PFSK-1 (cell line): ENCODE results near the gene KIAA0825.

Experiments
- POLR2AphosphoS5 ChIP-seq: IDR thresholded peaks from 2 replicates; pipeline ENCODE4 v1.6.1; 2012; ENCODE audit warnings: low read depth, mild to moderate bottlenecking, control low read depth, low read length, moderate library complexity
- TF ChIP-seq, protein P1 (sequence below), 2 experiments: IDR thresholded peaks; 2 replicates each; pipeline versions ENCODE4 v1.6.1 to v1.8.0; 2011 to 2012; ENCODE audit warnings: low read depth in 2 of 2, low read length in 2 of 2, control low read depth in 1 of 2, inconsistent platforms in 1 of 2, mild to moderate bottlenecking in 1 of 2, moderate library complexity in 1 of 2; ENCODE audit not compliant: insufficient read depth in 1 of 2

DNA sequence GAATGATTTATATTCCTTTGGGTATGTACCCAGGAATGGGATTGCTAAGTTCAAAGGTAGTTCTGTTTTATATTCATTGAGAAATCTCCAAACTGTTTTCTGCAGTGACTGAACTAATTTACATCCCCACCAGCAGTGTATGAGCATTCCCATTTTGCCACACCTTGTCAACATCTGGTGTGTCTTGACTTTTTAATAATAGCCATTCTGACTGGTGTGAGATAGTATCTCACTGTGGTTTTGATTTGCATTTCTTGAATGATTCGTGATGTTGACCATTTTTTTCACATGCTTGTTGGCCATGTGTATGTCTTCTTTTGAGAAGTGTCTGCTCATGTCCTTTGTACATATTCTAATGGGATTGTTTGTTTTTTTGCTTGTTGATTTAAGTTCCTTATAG, 421.5 kb downstream of the KIAA0825 start:
- TF ChIP-seq POLR2AphosphoS5, result no peak
- TF ChIP-seq, protein P1, sequence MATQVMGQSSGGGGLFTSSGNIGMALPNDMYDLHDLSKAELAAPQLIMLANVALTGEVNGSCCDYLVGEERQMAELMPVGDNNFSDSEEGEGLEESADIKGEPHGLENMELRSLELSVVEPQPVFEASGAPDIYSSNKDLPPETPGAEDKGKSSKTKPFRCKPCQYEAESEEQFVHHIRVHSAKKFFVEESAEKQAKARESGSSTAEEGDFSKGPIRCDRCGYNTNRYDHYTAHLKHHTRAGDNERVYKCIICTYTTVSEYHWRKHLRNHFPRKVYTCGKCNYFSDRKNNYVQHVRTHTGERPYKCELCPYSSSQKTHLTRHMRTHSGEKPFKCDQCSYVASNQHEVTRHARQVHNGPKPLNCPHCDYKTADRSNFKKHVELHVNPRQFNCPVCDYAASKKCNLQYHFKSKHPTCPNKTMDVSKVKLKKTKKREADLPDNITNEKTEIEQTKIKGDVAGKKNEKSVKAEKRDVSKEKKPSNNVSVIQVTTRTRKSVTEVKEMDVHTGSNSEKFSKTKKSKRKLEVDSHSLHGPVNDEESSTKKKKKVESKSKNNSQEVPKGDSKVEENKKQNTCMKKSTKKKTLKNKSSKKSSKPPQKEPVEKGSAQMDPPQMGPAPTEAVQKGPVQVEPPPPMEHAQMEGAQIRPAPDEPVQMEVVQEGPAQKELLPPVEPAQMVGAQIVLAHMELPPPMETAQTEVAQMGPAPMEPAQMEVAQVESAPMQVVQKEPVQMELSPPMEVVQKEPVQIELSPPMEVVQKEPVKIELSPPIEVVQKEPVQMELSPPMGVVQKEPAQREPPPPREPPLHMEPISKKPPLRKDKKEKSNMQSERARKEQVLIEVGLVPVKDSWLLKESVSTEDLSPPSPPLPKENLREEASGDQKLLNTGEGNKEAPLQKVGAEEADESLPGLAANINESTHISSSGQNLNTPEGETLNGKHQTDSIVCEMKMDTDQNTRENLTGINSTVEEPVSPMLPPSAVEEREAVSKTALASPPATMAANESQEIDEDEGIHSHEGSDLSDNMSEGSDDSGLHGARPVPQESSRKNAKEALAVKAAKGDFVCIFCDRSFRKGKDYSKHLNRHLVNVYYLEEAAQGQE (IDR thresholded peaks at IDR 0.05; ENCODE audit: insufficient read depth in 1 of 2, low read depth in 2 of 2, low read length in 2 of 2), result no peak
